Heart left ventricle (tissue), 13 donors: Measurements from ENCODE around the gene UGDH.

Source experiments
- CTCF ChIP-seq, 12 donors: fragments of 200-600 bp; sonication (generic) in 4 of 12; IDR thresholded peaks; one replicate each; pipeline versions ENCODE4 v1.5.0 to v1.8.0; 2018 to 2022; ENCODE audit warnings: antibody characterized with exemption in 12 of 12, mild to moderate bottlenecking in 5 of 12
- POLR2A ChIP-seq, 2 donors: fragments of 450-650 bp; IDR thresholded peaks; one replicate each; pipeline ENCODE4 v1.6.1; 2017; ENCODE audit warnings: antibody characterized with exemption in 2 of 2, mild to moderate bottlenecking in 2 of 2, moderate library complexity in 2 of 2
- donor health status: ischemic (EF 13 %, LVEDD 7.1; RV severe dilation, severe dysfunction).
- donor health status: DM: no; HTN: yes; CAD: no.
- donor health status: DM: no; HTN: no; CAD: no.
- donor health status: ischemic (EF 25% LVEDD 6.9; RV normal size, moderate dysfunction).
- donor health status: ischemic (EF 25% LVEDD 5.7; RV mildly dilated, moderate dysfunction).
- donor health status: ischemic (EF 35%, LVEDD 5.7; RV mildly dilated, moderate dysfunction).
- donor health status: nonischemic (EF 11% LVEDD 7.7; RV severe dilation, severe dysfunction).
- donor health status: DM: yes; HTN: yes; CAD: no.
- donor health status: PGD.
- donor health status: ischemic (EF 29% LVEDD 5.4; RV normal size, mild dysfunction).
- donor health status: nonischemic (EF 23%, LVEDD 6.1; RV moderate dilation, normal function).

GRCh38 chr4:39555472-39555871 is 28.2 kb upstream of the UGDH start:
- TF ChIP-seq CTCF (IDR thresholded peaks at IDR 0.05) (no peak), POLR2A (IDR thresholded peaks at IDR 0.05) (no peak)
